COR-L47 (cell line): ENCODE results near the gene OR52E1.
"Not testable (repeated sequence)": the region's sequence is repeated elsewhere in the genome, so short reads cannot be mapped to it uniquely, and the experiment has no call there.

Experiments used
- DNase-seq: peaks from one replicate; lab custom pipeline; 2025; lab: John Stamatoyannopoulos, UW

The OR52E1 gene

GRCh38 chr11:5069272-5069671 lies at the start of gene OR52E1:
OR52E1 (plus strand) TSS chr11:5069572.
- DNase-seq: no peak

GRCh38 chr11:5021996-5022395 lies 47.4 kb upstream of the OR52E1 start:
- no peak for DNase-seq

- DNase-seq: no peak
Measured at GRCh38 chr11:5036669-5037068, 32.7 kb upstream of the OR52E1 start.

GRCh38 chr11:5037926-5038325 lies 31.4 kb upstream of the OR52E1 start:
- no peak for DNase-seq

- DNase-seq: no peak
Measured at GRCh38 chr11:5038341-5038740, 31.0 kb upstream of the OR52E1 start.

- no peak for DNase-seq
Measured at GRCh38 chr11:5040876-5041275, 28.5 kb upstream of the OR52E1 start.

- DNase-seq: no peak
Measured at GRCh38 chr11:5042091-5042490, 27.3 kb upstream of the OR52E1 start.

GRCh38 chr11:5043380-5043779 lies 26.0 kb upstream of the OR52E1 start:
- DNase-seq: no peak

- DNase-seq: no peak
Measured at GRCh38 chr11:5046226-5046625, 23.1 kb upstream of the OR52E1 start, which contains the start of gene OR52J3. OR52J3 (plus strand) TSS chr11:5046526; CDS start chr11:5046526, 0 bp downstream.

GRCh38 chr11:5046754-5047330 lies 22.5 kb upstream of the OR52E1 start:
- DNase-seq: no peak

GRCh38 chr11:5058679-5059078 lies 10.7 kb upstream of the OR52E1 start:
- not testable (repeated sequence) for DNase-seq

GRCh38 chr11:5059391-5059790 lies 10.0 kb upstream of the OR52E1 start, which contains the start of gene OR52E2:
OR52E2 (minus strand) TSS chr11:5059627; CDS start chr11:5059627, 0 bp downstream.
- no peak for DNase-seq

GRCh38 chr11:5065027-5065426 lies 4.3 kb upstream of the OR52E1 start:
- DNase-seq: no peak

GRCh38 chr11:5071799-5072198 lies 2.4 kb downstream of the OR52E1 start:
- no peak for DNase-seq

GRCh38 chr11:5081405-5081804 lies 12.0 kb downstream of the OR52E1 start:
- DNase-seq: no peak

GRCh38 chr11:5083602-5084001 lies 14.2 kb downstream of the OR52E1 start:
- no peak for DNase-seq

GRCh38 chr11:5088556-5088955 lies 19.2 kb downstream of the OR52E1 start:
- no peak for DNase-seq

GRCh38 chr11:5090668-5091067 lies 21.3 kb downstream of the OR52E1 start:
- no peak for DNase-seq

- DNase-seq: no peak
Measured at GRCh38 chr11:5092821-5093585, 23.6 kb downstream of the OR52E1 start.

- no peak for DNase-seq
Measured at GRCh38 chr11:5096011-5096410, 26.6 kb downstream of the OR52E1 start.

GRCh38 chr11:5102246-5102645 lies 32.9 kb downstream of the OR52E1 start:
- DNase-seq: no peak

- no peak for DNase-seq
Measured at GRCh38 chr11:5103066-5103465, 33.7 kb downstream of the OR52E1 start.

GRCh38 chr11:5107285-5107684 lies 37.9 kb downstream of the OR52E1 start:
- DNase-seq: no peak

GRCh38 chr11:5115339-5115738 lies 46.0 kb downstream of the OR52E1 start:
- DNase-seq: no peak
